Ramos (cell line): ENCODE measurements around the gene PRSS36.
"Not testable (repeated sequence)": the region's sequence is repeated elsewhere in the genome, so short reads cannot be mapped to it uniquely, and the experiment has no call there.

Experiments
- in situ Hi-C: fragments of 300-500 bp; cut with MboI; formaldehyde crosslinking; loops from one replicate; pipeline ENCODE4 v1.14.3; 2022; ENCODE audit warnings: low sequenced_read_pairs; ENCODE audit not compliant: unreplicated experiment

Gene PRSS36

DNA sequence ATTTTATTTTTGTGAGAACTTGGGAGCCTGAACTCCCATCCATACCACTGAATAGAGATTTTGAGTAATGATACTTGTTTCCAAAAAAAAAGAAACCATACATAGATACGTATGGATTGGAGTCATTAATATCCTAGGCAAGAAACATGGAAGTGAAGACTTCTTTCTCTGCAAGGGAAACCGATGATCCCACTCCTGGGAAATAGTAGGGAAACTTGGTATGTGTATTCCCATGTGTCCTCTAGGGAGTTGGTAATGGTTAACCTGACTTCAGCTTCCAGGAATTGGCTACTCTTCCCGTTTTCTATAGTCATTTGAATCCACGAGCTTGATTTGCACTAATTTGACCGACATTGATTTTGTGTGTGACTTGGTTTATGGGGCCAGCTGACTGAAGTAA, 35.5 kb upstream of the PRSS36 start:
- in situ Hi-C loops = no loop called here

DNA sequence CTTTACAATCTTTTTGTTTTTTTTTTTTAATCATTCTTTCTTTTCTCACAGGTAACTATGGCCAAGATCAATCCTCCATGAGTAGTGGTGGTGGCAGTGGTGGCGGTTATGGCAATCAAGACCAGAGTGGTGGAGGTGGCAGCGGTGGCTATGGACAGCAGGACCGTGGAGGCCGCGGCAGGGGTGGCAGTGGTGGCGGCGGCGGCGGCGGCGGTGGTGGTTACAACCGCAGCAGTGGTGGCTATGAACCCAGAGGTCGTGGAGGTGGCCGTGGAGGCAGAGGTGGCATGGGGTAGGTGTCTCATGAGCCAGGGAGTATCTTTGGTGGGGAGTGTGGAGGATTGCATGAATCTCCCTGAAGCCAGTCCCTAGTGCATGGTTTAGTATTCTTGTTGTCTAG, 35.0 kb upstream of the PRSS36 start:
- in situ Hi-C loops = no loop called here

GRCh38 chr16:31183432-31184428, 33.9 kb upstream of the PRSS36 start:
- in situ Hi-C loops = no loop called here

DNA sequence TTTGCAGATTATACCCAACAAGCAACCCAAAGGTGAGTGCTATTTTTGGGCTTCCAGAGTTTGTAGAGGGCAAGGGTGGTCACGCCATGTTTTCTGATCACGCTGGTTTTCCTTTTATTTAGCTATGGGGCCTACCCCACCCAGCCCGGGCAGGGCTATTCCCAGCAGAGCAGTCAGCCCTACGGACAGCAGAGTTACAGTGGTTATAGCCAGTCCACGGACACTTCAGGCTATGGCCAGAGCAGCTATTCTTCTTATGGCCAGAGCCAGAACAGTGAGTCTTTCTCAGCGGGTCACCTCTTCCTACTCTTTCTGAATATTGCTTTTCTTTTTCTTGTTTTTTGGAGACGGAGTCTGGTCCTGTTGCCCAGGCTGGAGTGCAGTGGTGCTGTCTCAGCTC, 32.5 kb upstream of the PRSS36 start:
- in situ Hi-C loops = no loop called here

DNA sequence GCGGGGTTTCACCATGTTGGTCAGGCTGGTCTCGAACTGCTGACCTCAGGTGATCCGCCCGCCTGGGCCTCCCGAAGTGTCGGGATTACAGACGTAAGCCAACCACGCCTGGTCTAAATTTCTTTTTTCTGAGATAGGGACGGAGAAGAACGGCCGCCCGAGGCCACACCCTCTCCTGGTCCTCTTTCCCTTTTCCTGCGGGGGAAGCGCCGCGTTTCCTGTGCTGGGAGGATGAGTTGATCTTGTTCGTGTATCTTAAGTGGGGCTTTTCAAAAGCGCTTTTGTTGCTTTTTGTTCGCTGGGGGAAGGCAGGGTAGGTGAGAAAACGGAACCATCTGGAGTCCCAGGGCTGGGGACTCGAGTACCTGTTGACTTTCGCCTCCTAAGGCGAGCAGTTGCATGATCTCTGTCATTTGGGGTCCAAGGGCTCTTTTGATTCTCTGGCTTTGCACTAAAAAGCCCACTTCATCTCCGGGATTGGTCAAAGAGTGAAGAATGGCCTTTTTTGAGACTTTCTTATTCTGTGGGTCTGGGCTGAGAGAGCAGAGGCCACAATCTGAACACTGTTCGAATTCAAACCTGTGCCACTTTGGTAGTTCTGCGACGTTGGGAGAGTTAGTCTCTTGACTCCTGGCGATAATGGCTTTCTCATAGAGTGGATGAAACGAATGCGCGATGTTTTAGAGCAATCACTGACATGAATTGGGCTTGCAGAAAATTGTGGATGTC, 31.4 kb upstream of the PRSS36 start:
- in situ Hi-C loops = no loop called here

DNA sequence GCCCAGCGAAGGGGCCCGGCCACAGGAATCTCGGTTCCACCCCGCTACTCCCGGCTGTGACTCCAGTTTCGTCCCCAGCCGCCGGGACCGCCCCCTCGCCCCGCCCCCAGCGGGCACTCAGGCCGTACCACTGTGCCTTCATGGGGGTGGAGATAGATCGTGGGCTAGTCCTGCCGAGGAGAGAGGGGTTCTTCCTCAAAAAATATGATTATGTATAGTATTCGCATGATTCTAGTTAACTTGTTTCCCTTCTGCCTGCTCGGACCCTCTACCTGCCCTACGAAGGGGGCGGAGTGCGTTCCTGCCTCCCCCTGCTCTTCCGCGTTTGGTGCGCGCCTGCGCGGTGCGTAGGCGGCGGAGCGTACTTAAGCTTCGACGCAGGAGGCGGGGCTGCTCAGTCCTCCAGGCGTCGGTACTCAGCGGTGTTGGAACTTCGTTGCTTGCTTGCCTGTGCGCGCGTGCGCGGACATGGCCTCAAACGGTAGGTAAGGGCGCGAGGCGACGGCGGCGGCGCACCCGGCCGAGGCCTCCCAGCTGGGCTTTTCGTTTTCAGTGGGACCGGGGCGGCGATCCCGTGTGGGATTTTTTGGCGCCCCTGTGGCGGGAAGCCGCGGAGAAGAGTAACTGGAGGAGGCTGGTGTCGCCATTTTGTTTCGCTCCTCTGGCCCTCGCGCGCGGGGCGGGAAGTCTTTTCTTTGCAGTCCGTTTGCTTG, 30.0 kb upstream of the PRSS36 start, which contains the start of gene FUS:
Gene FUS, plus strand, starts transcription at position 393 of the 713 bp plus-strand sequence. Its CDS starts 76 bp downstream, at position 469.
- in situ Hi-C loops = no loop called here

DNA sequence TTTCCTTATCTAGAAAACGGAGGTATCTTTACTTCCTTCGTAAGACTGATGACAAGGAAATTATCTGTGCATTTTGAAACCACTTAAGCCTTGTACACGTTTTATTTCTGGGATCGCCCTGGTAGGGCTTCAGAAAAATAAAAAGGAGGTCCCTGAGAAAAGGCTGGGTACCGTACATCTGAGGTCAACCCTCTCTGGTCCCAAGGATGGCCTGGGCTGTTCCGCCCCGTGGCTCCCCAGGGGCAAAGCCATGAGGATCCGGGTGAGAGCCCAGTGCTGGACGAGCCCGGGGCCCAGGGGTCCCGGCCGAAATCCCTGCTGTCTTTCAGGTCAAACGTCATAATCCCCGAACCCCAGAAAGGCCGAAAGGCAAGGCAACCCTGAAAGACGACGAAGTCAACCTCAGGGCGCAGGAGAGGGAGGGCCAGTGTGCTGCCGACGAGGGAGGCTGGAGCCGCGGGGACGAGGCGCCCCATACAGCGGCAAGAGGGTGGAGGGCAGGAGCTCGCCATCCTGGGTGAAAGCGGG, 29.4 kb upstream of the PRSS36 start:
- in situ Hi-C loops = no loop called here

DNA sequence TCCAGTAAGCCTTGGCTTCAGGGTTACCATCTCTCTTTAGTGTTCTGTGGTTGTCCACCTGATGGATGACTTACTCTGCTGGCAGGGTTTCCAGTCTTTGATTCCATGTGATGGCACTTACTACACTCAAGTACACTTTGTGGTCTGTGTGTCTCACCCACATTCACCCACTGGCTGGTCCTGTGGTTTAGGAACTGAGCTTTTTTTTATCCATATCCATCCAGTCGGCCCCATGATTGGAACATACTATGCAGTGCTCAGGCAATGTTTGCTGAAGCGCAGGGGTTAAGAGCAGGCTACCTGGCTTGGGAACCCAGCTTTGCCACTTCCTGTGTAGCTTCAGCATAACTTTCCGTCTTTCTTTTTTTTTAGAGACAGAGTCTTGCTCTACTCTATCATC, 27.3 kb upstream of the PRSS36 start:
- in situ Hi-C loops = no loop called here

GRCh38 chr16:31170048-31170447, 20.2 kb upstream of the PRSS36 start:
- in situ Hi-C loops = loop anchor here (25.0 kb wide), 1 partner anchor 692 kb away; the partner anchor contains the start of gene ZNF267

GRCh38 chr16:31168848-31169247, 19.0 kb upstream of the PRSS36 start:
- in situ Hi-C loops = loop anchor here (25.0 kb wide), 1 partner anchor 693 kb away; the partner anchor contains the start of gene ZNF267

DNA sequence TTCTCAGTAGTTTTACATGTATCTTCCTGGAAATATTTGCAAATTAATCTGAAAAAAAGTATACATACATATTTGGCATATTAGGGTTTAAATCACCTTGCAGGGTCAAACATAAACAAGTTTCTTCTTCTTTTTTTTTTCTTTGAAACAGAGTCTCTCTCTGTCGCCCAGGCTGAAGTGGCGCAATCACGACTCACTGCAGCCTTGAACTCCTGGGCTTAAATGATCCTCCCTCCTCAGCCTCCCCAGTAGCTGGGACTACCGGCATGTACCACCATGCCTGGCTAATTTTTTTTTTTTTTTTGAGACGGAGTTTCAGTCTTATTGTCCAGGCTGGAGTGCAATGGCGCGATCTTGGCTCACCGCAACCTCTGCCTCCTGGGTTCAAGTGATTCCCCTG, 17.4 kb upstream of the PRSS36 start:
- in situ Hi-C loops = loop anchor here (25.0 kb wide), 1 partner anchor 695 kb away; the partner anchor contains the start of gene ZNF267

DNA sequence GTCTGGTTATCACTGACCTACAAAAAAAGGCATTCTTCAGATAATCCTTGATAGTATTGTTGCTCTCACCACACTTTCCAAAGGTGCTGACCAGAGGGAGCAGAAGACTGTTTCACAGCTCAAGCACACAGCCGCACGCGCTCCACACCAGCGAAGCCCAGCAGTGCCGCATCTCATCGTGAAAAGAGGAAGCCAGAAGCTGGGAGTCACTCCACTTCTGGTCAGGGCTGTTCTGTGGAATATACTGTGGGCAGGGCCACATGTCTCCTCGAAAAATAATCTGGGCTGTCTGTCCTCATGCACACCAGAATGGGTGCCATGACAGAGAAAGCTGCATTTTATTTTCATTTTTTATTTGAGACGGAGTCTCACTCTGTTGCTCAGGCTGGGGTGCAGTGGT, 7.3 kb upstream of the PRSS36 start:
- in situ Hi-C loops = loop anchor here (25.0 kb wide), 1 partner anchor 705 kb away; the partner anchor contains the start of gene ZNF267

GRCh38 chr16:31150976-31151375, 1.1 kb upstream of the PRSS36 start:
- in situ Hi-C loops = loop anchor here (25.0 kb wide), 1 partner anchor 711 kb away; the partner anchor contains the start of gene ZNF267

DNA sequence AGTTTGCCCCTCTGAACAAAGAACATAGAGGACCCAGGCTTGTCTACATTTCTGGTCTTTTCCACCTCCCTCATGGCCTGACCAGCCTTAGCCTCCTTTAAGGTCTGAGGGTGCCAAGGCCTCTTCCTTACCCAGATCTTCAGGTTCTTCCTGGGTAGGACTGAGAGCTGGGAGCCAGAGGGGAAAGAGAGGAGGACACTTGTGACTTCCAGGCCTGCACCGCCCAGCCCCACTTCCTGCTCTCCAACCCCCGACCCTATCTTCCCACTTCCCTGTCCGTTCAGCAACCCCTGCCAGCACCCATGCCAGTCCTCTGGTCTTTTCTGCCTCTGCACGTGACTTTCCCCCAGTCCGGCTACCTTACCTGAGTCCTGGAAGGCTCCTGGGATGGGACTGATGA, 534 bp downstream of the PRSS36 start:
- in situ Hi-C loops = no loop called here

DNA sequence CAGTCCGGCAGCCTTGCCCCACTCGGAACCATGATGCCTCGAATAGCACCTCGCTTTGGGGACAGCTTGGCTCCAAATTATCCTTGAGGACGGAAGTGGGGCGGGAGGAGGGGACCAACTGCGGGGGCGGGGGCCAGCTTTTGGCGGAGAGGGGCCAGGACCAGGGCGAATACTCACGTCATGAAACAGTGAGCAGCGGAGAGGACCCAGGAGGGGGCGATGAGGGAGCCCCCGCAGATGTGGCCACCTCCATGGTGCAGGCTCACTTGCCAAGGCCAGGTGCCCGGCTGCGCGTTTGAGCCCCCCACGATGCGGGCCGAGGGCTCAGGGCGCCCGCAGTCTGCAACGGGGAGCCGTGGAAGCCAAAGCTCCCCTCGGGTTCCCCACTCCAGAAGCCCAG, 970 bp downstream of the PRSS36 start:
- in situ Hi-C loops = no loop called here

GRCh38 chr16:31148281-31148728, 1.6 kb downstream of the PRSS36 start:
- in situ Hi-C loops = no loop called here

GRCh38 chr16:31147574-31147973, 2.3 kb downstream of the PRSS36 start:
- in situ Hi-C loops = no loop called here

DNA sequence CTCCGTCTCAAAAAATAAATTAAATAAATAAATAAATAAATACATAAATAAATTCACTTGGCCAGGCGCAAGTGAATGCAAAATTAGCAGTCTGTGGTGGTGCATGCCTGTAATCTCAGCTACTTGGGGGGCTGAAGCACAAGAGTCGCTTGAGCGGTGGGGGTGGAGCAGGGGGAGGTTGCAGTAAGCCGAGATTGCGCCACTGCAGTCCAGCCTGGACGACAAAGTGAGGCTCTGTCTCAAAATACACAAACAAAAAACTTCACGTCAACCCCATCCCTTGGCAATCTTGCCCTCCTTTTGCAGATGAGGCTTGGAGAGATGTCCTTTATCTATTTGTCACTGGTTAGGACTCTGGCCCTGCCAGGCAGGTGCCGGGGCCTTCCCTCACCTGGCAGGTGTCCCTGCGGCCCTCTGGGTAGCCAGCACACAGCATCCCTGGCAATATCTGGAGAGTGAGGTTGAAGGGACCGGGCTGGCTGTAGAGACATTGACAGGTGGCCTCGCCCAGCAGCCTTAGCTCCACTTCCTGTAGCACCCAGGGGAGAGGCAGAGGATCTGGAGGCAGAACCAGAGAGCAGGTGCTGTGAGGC, 4.4 kb downstream of the PRSS36 start:
- in situ Hi-C loops = no loop called here

- in situ Hi-C loops = not testable (repeated sequence)
Measured at GRCh38 chr16:31144418-31144817, 5.4 kb downstream of the PRSS36 start.
